H7 (cell line): ENCODE data around the gene ZNRF2. TPM values are rescaled to one million over a fixed set of nuclear protein-coding genes. Genes with fewer than 3 reads are reported as not detected.
"Not testable (repeated sequence)": the region's sequence is repeated elsewhere in the genome, so short reads cannot be mapped to it uniquely, and the experiment has no call there.

Experiments used
- DNase-seq: peaks from one replicate; pipeline ENCODE4 v3.0.0; 2012
- H3K27me3 ChIP-seq: 2 replicates; pipeline ENCODE4 v1.6.0; 2011; ENCODE audit warnings: mild to moderate bottlenecking, low read length; ENCODE audit not compliant: control insufficient read depth, insufficient read depth
- H3K36me3 ChIP-seq: replicated peaks from 2 replicates; pipeline ENCODE4 v1.5.1; 2011; ENCODE audit warnings: low read length; ENCODE audit not compliant: control insufficient read depth, insufficient read depth
- H3K4me3 ChIP-seq: 2 replicates; pipeline ENCODE4 v1.5.1; 2011; ENCODE audit warnings: low read depth, mild to moderate bottlenecking, control low read depth, low read length, moderate library complexity; ENCODE audit not compliant: insufficient read depth
- total RNA-seq: library from RNA; depleted of rRNA; stranded (reverse); fragments of >200 nt; shearing (Covaris generic); gene quantifications from 2 replicates; pipeline ENCODE4 v1.2.3, GENCODE V29; 2014

ZNRF2 gene
- total RNA-seq, 1 experiment from 2014 or later, result 15.6 TPM

DNA sequence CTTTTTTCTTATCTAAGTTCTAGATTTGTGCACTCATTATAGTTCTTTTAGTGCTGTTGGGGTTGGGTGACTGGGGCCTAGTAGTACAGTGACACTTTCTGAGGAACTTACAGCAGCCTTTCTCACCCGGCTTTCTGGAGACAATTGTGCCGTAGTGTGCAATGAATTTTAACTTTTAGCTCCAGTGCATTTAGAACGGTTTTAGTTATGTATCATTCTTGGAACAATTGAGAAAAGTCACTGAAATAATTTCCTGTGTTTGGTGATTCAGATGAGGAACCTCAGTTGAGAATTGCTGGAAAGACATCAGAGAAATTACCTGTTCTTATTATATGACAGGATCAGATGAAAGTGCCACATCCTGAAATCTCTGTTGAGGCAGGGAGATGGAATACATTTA is 3.2 kb downstream of the ZNRF2 start:
- not testable (repeated sequence) for H3K36me3 ChIP-seq

DNA sequence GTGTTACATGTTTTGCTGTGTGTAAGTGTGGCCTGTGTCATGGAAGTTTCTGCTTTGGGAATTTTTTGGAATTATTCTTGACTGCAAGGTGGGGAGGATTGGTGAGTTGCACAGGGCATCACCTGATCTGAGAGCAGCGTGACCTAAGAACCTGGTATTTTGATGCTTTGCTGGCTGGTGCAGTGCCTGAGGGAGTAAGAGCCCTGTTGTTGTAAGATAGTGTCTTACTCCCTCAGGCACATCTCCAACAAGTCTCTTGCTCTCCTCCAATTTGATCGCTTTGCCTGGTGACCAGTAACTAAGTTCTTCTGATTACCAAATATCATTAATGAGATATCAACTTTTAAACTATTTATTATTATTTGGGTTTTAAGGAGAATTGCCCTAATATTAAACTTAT is 5.2 kb downstream of the ZNRF2 start:
- H3K4me3 ChIP-seq, result not testable (repeated sequence)

More for the DNA sequence above, 3.2 kb downstream of the ZNRF2 start:
- H3K4me3 ChIP-seq, H3K27me3 ChIP-seq, DNase-seq: not testable (repeated sequence)

GRCh38 chr7:30290317-30290716 is 5.9 kb downstream of the ZNRF2 start:
- not testable (repeated sequence) for DNase-seq, H3K27me3 ChIP-seq, H3K4me3 ChIP-seq, H3K36me3 ChIP-seq

More for the DNA sequence above, 5.2 kb downstream of the ZNRF2 start:
- not testable (repeated sequence) for H3K27me3 ChIP-seq, DNase-seq, H3K36me3 ChIP-seq

GRCh38 chr7:30292416-30293038 is 8.1 kb downstream of the ZNRF2 start:
- DNase-seq, H3K4me3 ChIP-seq, H3K27me3 ChIP-seq, H3K36me3 ChIP-seq: not testable (repeated sequence)

- not testable (repeated sequence) for DNase-seq, H3K36me3 ChIP-seq, H3K4me3 ChIP-seq, H3K27me3 ChIP-seq
Observed at GRCh38 chr7:30296304-30296703, 11.9 kb downstream of the ZNRF2 start.

GRCh38 chr7:30297499-30297898 is 13.1 kb downstream of the ZNRF2 start:
- H3K4me3 ChIP-seq, H3K27me3 ChIP-seq, DNase-seq, H3K36me3 ChIP-seq: not testable (repeated sequence)

DNA sequence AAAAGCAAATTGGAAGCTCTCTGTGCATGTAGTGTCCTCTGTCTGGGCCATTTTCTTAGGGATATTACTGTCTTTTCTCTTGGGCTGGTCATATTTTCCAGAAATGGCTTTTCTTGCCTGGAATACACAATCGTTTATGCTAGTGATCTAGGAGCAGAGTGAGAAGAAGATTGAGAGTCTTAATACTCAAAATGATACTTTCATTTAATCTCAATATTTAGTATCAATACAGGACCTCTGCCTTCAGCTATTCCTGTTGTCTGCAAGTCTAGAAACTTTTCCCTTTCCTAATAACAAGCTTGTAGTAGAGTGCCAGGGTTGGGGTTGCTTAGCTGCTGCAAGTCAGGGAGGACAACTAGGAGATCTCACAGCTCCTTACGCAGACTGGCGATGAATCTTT is 14.0 kb downstream of the ZNRF2 start:
- not testable (repeated sequence) for H3K27me3 ChIP-seq, H3K36me3 ChIP-seq, DNase-seq, H3K4me3 ChIP-seq

- Histone ChIP-seq H3K4me3 (no peak overlapping the region), H3K36me3 (no peaks in the 10 kb centered on the region; the same call in 1 of the 2 replicates), H3K27me3 (no peaks in the 10 kb centered on the region)
- no peak for DNase-seq
Observed at GRCh38 chr7:30301751-30302150, 17.4 kb downstream of the ZNRF2 start.

DNA sequence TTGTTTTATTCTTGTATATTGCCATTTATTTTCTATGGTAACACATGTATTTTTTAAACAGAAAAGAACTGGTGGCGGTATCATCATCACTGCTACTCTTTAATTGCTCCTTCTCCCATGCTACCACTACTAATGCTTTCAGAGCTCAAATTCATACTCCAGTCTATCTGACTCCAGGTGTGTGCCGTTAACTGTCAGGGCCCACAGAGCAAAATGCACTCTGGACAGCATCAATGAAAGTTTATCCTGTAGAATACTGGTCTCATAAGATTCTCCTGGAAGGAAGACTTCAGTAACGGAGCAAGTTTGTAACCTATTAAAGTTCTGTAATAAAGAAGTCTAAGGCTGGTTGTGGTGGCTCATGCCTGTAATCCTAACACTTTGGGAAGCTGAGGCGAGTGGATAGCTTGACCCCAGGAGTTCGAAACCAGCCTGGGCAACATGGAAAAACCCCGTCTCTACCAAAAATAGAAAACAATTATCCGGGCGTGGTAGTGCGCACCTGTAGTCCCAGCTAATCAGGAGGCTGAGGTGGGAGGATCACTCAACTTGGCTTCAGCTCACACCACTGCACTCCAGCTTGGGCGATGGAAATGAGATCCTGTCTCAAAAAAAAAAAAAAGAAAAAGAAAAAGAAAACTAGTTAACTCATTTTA is 18.4 kb downstream of the ZNRF2 start:
- Histone ChIP-seq H3K4me3 (no peak overlapping the region), H3K27me3 (no peaks in the 10 kb centered on the region), H3K36me3 (no peaks in the 10 kb centered on the region; the same call in 1 of the 2 replicates)
- no peak for DNase-seq

DNA sequence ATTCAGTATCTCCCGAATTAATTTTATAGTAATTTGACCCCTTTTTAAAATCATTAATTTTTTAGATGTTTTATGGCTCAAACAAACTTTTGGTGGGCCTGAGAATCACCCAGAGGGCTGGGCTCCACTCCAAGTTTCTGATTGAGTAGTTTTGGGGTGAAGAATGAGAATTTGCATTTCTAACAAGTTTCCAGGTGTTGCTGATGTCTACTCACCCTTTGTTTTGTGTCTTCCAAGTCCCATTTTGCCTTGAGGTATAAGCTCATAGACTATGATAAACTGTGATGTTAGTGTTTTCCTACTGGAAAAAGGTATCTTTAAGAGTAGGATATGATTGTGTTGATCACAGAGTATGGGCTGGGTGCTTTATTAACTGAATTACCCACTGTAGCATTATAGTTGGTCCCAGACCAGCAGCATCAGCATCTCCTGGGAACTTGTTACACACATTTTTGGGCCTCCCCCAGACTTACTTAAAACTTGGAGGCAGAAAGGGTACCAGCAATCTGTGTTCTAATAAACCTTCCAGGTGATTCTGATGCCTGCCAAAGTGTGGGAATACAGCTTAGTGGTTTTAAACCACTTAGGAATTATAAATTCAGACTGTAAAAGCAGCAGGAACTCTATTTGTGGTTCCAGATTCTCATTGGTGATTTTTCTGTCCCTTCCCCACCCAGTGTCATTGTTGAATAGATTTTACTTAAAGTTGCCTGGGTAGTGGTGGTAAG is 19.1 kb downstream of the ZNRF2 start:
- DNase-seq, result no peak
- no peaks in the 10 kb centered on the region for H3K27me3 ChIP-seq
- no peak overlapping the region for H3K4me3 ChIP-seq
- H3K36me3 ChIP-seq, result no peaks in the 10 kb centered on the region; the same call in 1 of the 2 replicates

GRCh38 chr7:30304177-30304884 is 19.9 kb downstream of the ZNRF2 start:
- Histone ChIP-seq H3K36me3 (no peaks in the 10 kb centered on the region; the same call in 1 of the 2 replicates), H3K27me3 (no peaks in the 10 kb centered on the region), H3K4me3 (no peak overlapping the region)
- DNase-seq, result no peak

GRCh38 chr7:30306976-30307375 is 22.6 kb downstream of the ZNRF2 start:
- H3K36me3 ChIP-seq, result no peaks in the 10 kb centered on the region
- no peak overlapping the region for H3K4me3 ChIP-seq
- DNase-seq, result no peak
- no peaks in the 10 kb centered on the region for H3K27me3 ChIP-seq

DNA sequence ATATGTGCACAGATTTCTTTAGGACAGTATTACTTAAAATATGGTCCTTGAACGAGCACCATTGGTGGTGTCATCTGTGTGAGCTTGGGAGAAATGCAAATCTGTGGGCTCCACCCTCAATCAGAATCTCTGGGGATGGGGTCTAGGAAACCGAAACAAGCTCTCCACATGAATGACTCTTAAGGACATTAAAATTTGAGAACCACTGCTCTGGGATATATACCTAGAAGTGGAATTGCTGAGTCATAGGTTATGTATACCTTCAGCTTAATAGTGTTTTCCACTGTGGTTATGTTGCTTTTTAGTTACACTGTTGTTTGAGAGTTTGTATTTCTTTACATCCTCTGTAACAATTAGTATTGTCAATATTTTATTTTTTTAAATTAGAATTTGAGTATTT is 24.0 kb downstream of the ZNRF2 start:
- no peaks in the 10 kb centered on the region for H3K27me3 ChIP-seq
- H3K4me3 ChIP-seq, result no peak overlapping the region
- DNase-seq, result no peak
- no peaks in the 10 kb centered on the region for H3K36me3 ChIP-seq

- no peaks in the 10 kb centered on the region for H3K27me3 ChIP-seq
- H3K4me3 ChIP-seq, result no peak overlapping the region
- H3K36me3 ChIP-seq, result no peaks in the 10 kb centered on the region
- DNase-seq, result no peak
Observed at GRCh38 chr7:30309302-30309701, 24.9 kb downstream of the ZNRF2 start.
